Activated CD4-positive, alpha-beta T cell treated with anti-CD3 and anti-CD28 coated beads, Interleukin-2, amount 50 U/mL, for 16 hours (primary cell): Measurements from ENCODE around the gene STK10.

Experiments used
- DNase-seq: peaks from one replicate; pipeline ENCODE4 v3.0.0-alpha.2; 2020

The STK10 gene

GRCh38 chr5:172004824-172005237, 183.2 kb downstream of the STK10 start:
- DNase-seq: peak; percentile 54

GRCh38 chr5:172003746-172004145, 184.3 kb downstream of the STK10 start:
- no peak for DNase-seq

GRCh38 chr5:172002840-172003512, 185.0 kb downstream of the STK10 start:
- no peak for DNase-seq

GRCh38 chr5:172002310-172002709, 185.7 kb downstream of the STK10 start:
- DNase-seq: peak; percentile 38

- no peak for DNase-seq
Observed at GRCh38 chr5:171999877-172000276, 188.1 kb downstream of the STK10 start.

- no peak for DNase-seq
Observed at GRCh38 chr5:171999100-171999499, 188.9 kb downstream of the STK10 start.

- no peak for DNase-seq
Observed at GRCh38 chr5:171997011-171997410, 191.0 kb downstream of the STK10 start.

- no peak for DNase-seq
Observed at GRCh38 chr5:171992813-171993212, 195.2 kb downstream of the STK10 start.

- DNase-seq: no peak
Observed at GRCh38 chr5:171992305-171992704, 195.7 kb downstream of the STK10 start.
